Sigmoid colon (tissue), 7 donors: ENCODE measurements around the gene PDE3B. TPM values are rescaled to one million over a fixed set of nuclear protein-coding genes. Genes with fewer than 3 reads are reported as not detected.
"Not testable (repeated sequence)": the region's sequence is repeated elsewhere in the genome, so short reads cannot be mapped to it uniquely, and the experiment has no call there.

Source experiments
- DNase-seq: peaks from one replicate; pipeline ENCODE4 v3.0.0-alpha.2; 2019
- H3K27ac ChIP-seq, 4 donors: fragments of 200-600 bp; sonication (generic); one replicate each; pipeline ENCODE4 v1.5.1; 2016 to 2019; ENCODE audit warnings: mild to moderate bottlenecking in 1 of 4
- H3K27me3 ChIP-seq, 3 donors: fragments of 200-600 bp; sonication (generic); one replicate each; pipeline ENCODE4 v1.5.1; 2019; ENCODE audit warnings: mild to moderate bottlenecking in 1 of 3
- H3K36me3 ChIP-seq, 4 donors: fragments of 200-600 bp; sonication (generic); one replicate each; pipeline ENCODE4 v1.5.1; 2016 to 2019
- H3K4me1 ChIP-seq, 4 donors: fragments of 200-600 bp; sonication (generic); one replicate each; pipeline ENCODE4 v1.5.1; 2017 to 2019
- H3K4me3 ChIP-seq, 4 donors: fragments of 200-600 bp; sonication (generic); one replicate each; pipeline ENCODE4 v1.5.1; 2017 to 2019; ENCODE audit warnings: mild to moderate bottlenecking in 2 of 4, moderate library complexity in 1 of 4
- H3K9me3 ChIP-seq, 4 donors: fragments of 200-600 bp in 3 of 4; sonication (generic) in 3 of 4; one replicate each; pipeline versions ENCODE4 v1.5.1 to v1.6.1; 2013 to 2019
- CTCF ChIP-seq, 4 experiments: fragments of 450-650 bp in 3 of 4; fragments of 200-600 bp in 1 of 4; IDR thresholded peaks; one replicate each; pipeline ENCODE4 v1.5.1; 2016 to 2019; ENCODE audit warnings: antibody characterized with exemption in 4 of 4, mild to moderate bottlenecking in 3 of 4, moderate library complexity in 2 of 4
- EP300 ChIP-seq, 4 donors: sonication (generic); formaldehyde crosslinking; IDR thresholded peaks; one replicate each; pipeline ENCODE4 v1.6.1; 2017; ENCODE audit warnings: antibody characterized with exemption in 4 of 4
- POLR2A ChIP-seq, 2 donors: fragments of 450-650 bp; IDR thresholded peaks; one replicate each; pipeline ENCODE4 v1.6.1; 2016; ENCODE audit warnings: antibody characterized with exemption in 2 of 2, mild to moderate bottlenecking in 2 of 2, moderate library complexity in 2 of 2
- POLR2AphosphoS5 ChIP-seq, 4 donors: sonication (generic); formaldehyde crosslinking; IDR thresholded peaks; one replicate each; pipeline ENCODE4 v1.6.1; 2017; ENCODE audit warnings: antibody characterized with exemption in 4 of 4
- WGBS, 2 donors: extraction: QIAGEN DNeasy Blood & Tissue Kit; methylation state at CpG; one replicate each; pipeline ENCODE4 v1.1.7; 2013; 5-methylcytosine and 5-hydroxymethylcytosine counted together
- intact Hi-C: fragments of 100-400 bp; cut with DNase I; formaldehyde crosslinking; loops from one replicate; pipeline ENCODE4 v1.15.1; 2023
- polyA plus RNA-seq, 3 donors: library from polyadenylated mRNA; stranded (reverse); fragments of 200-250 nt; gene quantifications; one replicate each; pipeline ENCODE4 v1.2.3, GENCODE V29; 2013
- total RNA-seq, 4 donors: library from RNA; depleted of rRNA; stranded (reverse); fragments of >200 nt; gene quantifications; one replicate each; pipeline ENCODE4 v1.1.0, GENCODE V29; 2016
- donor health status: healthy with polysubstance abuse.
- donor health status: Bipolar disorder and iron deficiency.
- donor health status: healthy.

Gene PDE3B
- total and polyA plus RNA-seq, 7 donors = 1.2 to 132 (median 78.3) TPM

DNA sequence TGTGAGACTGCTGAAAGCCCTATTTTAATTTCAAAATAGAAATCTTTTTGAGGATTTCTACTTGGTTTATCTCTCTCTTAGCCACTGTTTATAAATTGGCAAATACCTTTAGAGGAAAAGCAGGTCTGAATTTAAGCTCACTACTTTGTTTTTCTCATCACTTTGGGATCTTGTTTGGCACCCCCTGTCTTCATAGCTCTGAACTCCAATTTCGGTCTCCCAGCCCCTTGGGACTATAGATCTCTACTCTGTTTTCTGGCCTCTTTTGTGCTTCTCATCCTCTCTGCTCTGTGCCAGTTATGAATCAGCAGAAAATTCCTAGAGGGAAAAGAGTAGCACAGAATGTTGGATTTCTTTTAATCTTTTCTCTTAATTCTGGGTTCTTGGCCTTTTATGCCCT lies 130.2 kb downstream of the PDE3B start:
- WGBS, 2 donors = 79 to 84% methylated on average over 1 of the region's 1 CpG

GRCh38 chr11:14774721-14775120 lies 131.1 kb downstream of the PDE3B start:
- Histone ChIP-seq H3K27ac (peak overlapping the region in 1 of 4 donors; percentile 24), H3K27me3 (no peaks in the 10 kb centered on the region), H3K9me3 (no peaks in the 10 kb centered on the region), H3K36me3 (no peaks in the 10 kb centered on the region), H3K4me3 (no peak overlapping the region), H3K4me1 (peaks cover 0 to 37% (median 17%) of the 10 kb centered on the region in 4 donors)
- no peak for TF ChIP-seq POLR2AphosphoS5 (IDR thresholded peaks at IDR 0.05)
- no peak for TF ChIP-seq EP300 (IDR thresholded peaks at IDR 0.05)
- no peak for TF ChIP-seq CTCF (IDR thresholded peaks at IDR 0.05)
- TF ChIP-seq POLR2A (IDR thresholded peaks at IDR 0.05) = no peak
- intact Hi-C loops = loop anchor here (10.0 kb wide), 1 partner anchor 240 kb away; no protein-coding TSS in a partner anchor
- 94 to 97% methylated on average over 3 of the region's 3 CpGs for WGBS, 2 donors
- DNase-seq = no peak

More for the DNA sequence above, 130.2 kb downstream of the PDE3B start:
- Histone ChIP-seq H3K27me3 (no peaks in the 10 kb centered on the region), H3K4me1 (peaks cover 0 to 46% (median 22%) of the 10 kb centered on the region in 4 donors), H3K4me3 (no peak overlapping the region), H3K27ac (peak overlapping the region in 2 of 4 donors; percentile 24 to 40), H3K9me3 (no peaks in the 10 kb centered on the region), H3K36me3 (no peaks in the 10 kb centered on the region)
- no peak for TF ChIP-seq EP300 (IDR thresholded peaks at IDR 0.05)
- no peak for TF ChIP-seq POLR2AphosphoS5 (IDR thresholded peaks at IDR 0.05)
- TF ChIP-seq CTCF (IDR thresholded peaks at IDR 0.05) = no peak
- no peak for TF ChIP-seq POLR2A (IDR thresholded peaks at IDR 0.05)
- DNase-seq = no peak
- intact Hi-C loops = loop anchor here (10.0 kb wide), 1 partner anchor 239 kb away; no protein-coding TSS in a partner anchor

- Histone ChIP-seq H3K4me3 (no peak overlapping the region), H3K4me1 (peaks cover 0 to 25% (median 16%) of the 10 kb centered on the region in 4 donors), H3K27ac (no peak overlapping the region), H3K27me3 (no peaks in the 10 kb centered on the region), H3K9me3 (no peaks in the 10 kb centered on the region), H3K36me3 (no peaks in the 10 kb centered on the region)
- intact Hi-C loops = loop anchor here (10.0 kb wide), 1 partner anchor 241 kb away; no protein-coding TSS in a partner anchor
- no peak for DNase-seq
- TF ChIP-seq CTCF (IDR thresholded peaks at IDR 0.05) = no peak
- TF ChIP-seq POLR2AphosphoS5 (IDR thresholded peaks at IDR 0.05) = no peak
- no peak for TF ChIP-seq EP300 (IDR thresholded peaks at IDR 0.05)
- TF ChIP-seq POLR2A (IDR thresholded peaks at IDR 0.05) = no peak
These were observed 132.3 kb downstream of the PDE3B start for GRCh38 chr11:14775897-14776296.

- intact Hi-C loops = loop anchor here (10.0 kb wide), 1 partner anchor 244 kb away; no protein-coding TSS in a partner anchor
- not testable (repeated sequence) for H3K9me3 ChIP-seq
These were observed 134.9 kb downstream of the PDE3B start for GRCh38 chr11:14778460-14778859.

DNA sequence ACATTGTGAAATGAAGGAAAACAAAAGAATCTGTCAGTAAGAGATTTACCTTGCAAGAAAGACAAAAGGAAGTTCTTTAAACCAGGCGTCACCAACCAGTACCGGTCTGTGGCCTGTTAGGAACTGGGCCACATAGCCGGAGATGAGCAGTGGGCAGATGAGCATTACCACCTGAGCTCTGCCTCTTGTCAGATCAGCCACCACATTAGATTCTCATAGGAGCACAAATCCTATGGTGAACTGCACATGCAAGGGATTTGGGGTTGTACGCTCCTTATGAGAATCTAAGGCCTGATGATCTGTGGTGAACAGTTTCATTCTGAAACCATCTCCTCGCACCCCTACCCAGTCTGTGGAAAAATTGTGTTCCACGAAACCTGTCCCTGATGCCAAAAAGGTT lies 140.2 kb downstream of the PDE3B start:
- Histone ChIP-seq H3K4me1 (no peaks in the 10 kb centered on the region), H3K27ac (peak overlapping the region in 1 of 4 donors; percentile 11), H3K9me3 (no peaks in the 10 kb centered on the region), H3K36me3 (no peaks in the 10 kb centered on the region), H3K27me3 (no peaks in the 10 kb centered on the region), H3K4me3 (no peak overlapping the region)
- 90 to 97% methylated on average over 6 of the region's 6 CpGs for WGBS, 2 donors
- DNase-seq = no peak
- intact Hi-C loops = no loop called here
- TF ChIP-seq EP300 (IDR thresholded peaks at IDR 0.05) (no peak), POLR2A (IDR thresholded peaks at IDR 0.05) (no peak), POLR2AphosphoS5 (IDR thresholded peaks at IDR 0.05) (no peak), CTCF (IDR thresholded peaks at IDR 0.05) (no peak)

More at GRCh38 chr11:14778460-14778859, 134.9 kb downstream of the PDE3B start:
- 92 to 97% methylated on average over 8 of the region's 8 CpGs for WGBS, 2 donors
- H3K27me3 ChIP-seq, H3K36me3 ChIP-seq, H3K4me3 ChIP-seq, H3K27ac ChIP-seq, DNase-seq: not testable (repeated sequence)
- H3K4me1 ChIP-seq = peaks cover 0 to 18% (median 12%) of the 10 kb centered on the region in 4 donors
